ENCODE data around the gene USP31.

Gene USP31

DNA sequence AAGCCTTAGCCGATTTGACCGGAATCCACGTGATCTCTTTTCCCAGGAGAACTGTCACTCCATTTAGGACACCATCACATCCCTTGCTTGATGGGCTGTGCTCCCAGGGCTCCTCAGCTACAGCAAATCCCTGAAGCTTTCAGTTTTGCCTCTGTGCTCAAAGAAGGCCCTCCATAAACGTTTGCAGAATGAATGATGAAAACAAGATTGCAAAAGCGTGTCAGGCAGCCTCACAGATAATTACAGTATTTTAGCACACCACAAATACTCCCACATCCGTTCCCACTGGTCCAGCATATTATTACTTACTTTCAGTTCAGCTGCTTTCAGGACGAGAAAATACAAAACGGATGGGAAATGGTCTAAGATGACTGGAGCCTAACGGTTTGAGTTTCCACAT lies 84.6 kb downstream of the USP31 start:
- no peak for DNase-seq (ENCODE audit: low read depth in 4 of 4, low spot score in 1 of 4)

DNA sequence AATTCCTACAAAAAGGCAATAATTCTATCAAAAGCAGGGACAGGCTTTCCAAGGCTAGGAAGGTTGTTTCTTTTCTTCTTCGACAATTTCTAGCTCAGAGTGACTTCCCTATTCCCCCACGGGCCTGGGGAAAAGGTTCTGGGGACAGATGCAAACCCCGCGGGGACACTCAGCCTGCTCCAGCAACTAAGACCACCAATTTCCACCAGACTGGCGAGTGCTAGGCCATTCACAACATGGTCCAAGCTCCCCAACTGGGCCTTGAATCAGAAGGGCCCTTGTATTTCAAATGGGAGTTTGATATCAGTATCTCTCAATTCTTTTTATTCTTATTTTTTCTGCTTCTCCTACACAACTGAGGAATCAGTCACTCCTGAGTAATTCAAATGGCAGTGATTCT lies 86.7 kb downstream of the USP31 start:
- no peak for DNase-seq (ENCODE audit: low read depth in 4 of 4, low spot score in 1 of 4)

DNA sequence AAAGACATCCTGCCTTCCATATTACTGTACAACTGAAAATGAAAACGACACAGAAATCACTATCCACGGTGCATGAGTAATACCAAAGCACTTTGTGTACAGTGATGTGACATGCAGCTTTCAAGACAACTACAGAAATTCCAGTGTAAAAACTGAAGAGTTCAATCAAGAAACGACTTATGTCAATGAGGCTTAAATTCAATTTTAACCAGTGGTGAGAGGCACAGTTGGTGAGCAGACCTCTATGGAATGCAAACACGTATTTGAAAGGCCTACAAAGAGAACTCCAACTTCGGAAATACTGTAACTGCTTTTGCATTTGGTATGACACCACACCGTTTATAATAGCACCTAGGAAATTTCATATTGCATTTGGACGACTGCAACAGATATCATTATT lies 87.6 kb downstream of the USP31 start:
- DNase-seq (ENCODE audit: low read depth in 4 of 4, low spot score in 1 of 4), result no peak

DNA sequence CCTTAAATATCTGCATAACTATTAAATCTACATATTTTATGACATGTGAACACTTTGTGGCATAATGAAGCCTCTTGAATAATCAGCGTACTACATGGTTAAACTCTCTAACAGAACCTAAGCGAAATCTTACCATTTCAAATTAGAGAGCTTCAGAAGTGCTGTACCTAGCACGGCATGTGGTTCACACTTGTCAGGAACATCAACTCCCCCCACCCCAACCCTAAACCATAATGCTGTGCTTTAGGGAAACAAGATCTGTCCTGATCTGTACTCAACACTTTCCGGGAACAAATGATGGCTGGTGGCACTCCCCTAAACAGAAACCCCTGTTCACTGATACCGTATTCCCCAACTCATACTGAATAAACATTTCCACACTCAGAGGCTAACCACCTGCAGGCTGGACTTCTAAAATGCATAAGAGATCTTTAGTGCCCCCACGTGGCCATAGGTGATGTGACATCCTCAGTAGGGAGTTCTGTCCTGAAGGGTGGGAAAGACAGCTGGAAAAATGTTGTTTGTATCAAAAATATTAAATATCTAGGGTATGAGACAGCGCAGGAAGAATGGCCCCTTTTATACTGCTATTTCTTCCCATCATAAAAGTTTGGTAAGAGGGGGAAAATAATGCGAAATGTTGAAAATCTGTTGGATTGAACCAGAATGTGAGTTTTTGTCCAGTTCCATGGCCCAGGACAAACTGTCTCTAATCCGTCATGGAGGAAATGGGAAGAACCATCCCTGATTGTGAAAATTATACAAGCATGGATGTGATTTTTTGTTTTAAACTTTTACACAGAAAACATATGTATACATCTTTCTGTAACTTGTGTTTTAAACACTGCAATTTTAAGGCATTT lies 88.6 kb downstream of the USP31 start:
- DNase-seq (ENCODE audit: low read depth in 4 of 4, low spot score in 1 of 4), result peak; percentile 15 to 43 (median 32)

DNA sequence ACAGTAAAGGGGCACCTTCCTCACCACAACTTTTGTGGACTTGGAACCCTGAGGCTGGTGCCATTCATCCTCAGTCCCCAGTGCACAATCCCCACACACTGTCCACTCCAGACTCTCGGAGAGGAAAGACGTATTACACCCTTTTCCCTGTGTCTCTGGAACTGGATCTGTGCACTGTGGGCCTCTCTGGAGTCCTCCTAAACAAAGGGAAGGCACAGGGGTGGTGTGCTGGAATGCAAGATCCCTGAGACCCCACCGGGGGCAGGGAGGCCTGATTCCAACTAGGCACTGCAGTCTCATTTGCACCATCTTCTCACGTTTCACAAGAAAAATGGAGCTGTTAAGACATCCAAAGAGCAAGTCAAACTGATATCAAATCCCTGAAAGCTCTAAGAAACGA lies 89.8 kb downstream of the USP31 start:
- no peak for DNase-seq (ENCODE audit: low read depth in 4 of 4, low spot score in 1 of 4)

DNA sequence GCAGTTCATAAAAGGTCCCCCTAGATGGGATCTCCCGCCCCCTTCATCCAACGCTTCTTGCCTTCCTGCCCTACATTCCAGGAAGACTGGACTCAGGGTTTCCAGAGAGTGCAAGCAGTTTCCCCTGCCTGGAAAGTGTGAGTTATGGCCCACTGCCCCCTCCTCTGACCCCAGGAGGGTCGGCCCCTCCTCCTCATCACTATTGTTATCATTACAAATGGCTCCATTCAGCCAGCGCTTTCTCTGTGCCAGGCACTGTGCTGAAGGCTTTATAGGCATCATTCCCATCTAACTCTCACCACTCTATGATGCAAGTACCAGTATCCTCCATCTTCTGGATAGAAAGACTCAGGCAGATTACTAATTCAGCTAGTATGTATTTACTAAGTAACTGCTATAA lies 90.7 kb downstream of the USP31 start:
- DNase-seq (ENCODE audit: low read depth in 4 of 4, low spot score in 1 of 4), result no peak

DNA sequence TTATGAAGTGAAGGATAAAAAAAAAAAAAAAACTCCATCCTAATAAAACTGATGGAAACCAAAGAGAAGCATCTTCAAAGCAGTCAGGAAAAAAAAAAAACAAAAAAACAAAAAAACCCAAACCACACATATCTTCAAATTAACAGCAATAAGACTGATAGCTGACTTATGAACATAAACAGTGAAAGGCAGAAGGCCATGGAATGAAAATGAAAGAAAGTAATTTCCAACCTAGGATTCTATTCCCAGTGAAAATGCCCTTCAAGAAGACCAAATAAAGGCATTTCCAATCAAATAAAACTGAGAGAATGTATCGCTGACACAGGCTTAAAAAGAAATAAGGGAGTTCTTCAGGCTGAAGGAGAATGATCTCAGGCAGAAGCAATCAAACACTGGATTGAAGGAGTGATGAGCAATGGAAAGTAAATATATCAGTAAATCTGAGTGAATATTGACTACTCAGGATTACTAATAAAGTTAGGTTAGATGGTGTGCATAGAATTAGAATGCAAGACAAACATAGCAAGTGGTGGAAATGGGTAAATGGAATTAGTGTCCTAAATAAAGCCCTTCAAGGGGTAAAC lies 92.1 kb downstream of the USP31 start:
- DNase-seq (ENCODE audit: low read depth in 4 of 4, low spot score in 1 of 4), result no peak

DNA sequence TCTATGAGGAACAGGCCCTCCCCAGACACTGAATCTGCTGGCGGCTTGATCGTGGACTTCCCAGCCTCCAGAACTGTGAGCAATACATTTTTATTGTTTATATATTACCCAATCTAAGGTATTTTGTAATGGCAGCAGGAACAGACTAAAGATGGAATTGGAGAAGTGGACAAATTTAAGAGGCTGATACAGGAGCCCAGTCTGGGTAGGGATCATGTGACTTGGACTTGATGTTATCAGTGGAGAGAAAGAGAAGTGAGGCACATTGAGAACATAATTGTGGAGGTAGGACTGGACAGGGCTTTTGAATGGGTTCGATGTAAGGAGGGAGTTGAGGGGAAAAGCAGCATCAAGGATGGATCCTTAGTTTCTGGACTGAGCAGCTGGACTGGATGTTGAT lies 93.8 kb downstream of the USP31 start:
- DNase-seq (ENCODE audit: low read depth in 4 of 4, low spot score in 1 of 4), result no peak

DNA sequence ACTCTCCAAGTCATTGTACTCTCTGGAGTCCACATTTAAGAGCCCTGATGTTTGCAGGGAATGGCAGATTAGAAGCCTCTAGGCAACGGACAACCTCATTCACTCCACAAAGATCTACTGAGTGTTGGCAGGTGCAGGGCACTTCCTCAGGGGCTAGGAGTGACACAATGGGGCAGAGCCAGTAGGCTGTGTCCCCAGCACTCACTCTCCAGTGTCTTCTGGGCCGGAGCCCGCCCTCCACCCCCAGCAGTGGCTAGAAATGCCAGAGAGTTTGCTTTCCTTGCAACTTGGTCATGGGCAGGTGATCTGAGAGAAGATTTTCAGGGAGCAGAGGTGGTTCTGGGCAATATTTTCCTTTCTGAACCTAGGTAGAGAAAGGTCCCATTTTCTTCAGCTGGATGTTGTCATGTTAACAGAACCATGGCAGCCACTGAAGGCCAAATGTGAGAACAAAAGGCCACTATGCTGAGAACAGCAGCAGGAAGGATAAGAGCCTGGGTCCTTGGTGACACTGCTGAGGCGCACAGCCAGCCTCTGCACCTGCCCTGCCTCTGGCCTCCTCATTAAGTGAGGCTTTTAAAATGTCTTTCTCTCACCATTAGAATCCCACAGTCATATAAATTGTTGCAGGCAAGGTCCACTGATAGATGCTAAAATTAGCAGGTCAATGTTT lies 96.2 kb downstream of the USP31 start:
- DNase-seq (ENCODE audit: low read depth in 4 of 4, low spot score in 1 of 4), result no peak

DNA sequence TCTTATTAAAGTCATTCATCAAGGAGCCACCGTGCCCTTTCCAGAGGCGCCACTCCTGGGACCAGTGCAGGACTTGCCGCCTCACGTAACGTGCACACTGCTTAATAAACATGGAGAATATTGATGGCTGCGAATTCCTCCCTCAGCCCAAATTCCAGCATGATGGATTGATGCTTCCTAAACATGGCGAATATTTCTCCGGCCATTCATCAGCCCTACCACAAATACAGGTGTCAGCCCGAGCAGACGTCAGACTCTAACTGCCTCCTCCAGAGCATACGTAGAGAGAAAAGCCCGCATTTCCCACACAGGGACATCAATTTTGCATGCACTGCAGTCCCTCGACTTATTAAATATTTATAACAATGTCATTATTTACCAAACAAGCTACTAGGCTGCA lies 97.0 kb downstream of the USP31 start:
- DNase-seq (ENCODE audit: low read depth in 4 of 4, low spot score in 1 of 4), result no peak

DNA sequence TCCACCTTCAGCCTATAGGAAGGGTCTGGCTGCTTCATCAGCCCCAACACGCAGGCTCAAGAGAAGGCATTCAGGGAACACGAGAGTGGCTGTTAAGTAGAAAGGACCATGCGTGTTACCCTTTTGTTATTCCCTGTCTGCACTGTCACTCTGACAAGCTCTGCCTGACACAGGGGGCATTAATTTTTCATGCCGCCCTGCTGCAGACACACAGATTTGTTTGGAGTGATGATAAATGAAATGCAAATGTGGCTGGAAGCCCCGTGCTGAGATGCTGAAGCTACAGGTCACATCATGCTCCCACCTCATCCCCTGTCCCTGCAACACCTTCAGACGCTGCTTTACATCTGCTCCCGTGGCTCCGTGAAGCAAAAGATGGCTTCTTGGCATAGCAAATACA lies 97.7 kb downstream of the USP31 start:
- DNase-seq (ENCODE audit: low read depth in 4 of 4, low spot score in 1 of 4), result no peak

DNA sequence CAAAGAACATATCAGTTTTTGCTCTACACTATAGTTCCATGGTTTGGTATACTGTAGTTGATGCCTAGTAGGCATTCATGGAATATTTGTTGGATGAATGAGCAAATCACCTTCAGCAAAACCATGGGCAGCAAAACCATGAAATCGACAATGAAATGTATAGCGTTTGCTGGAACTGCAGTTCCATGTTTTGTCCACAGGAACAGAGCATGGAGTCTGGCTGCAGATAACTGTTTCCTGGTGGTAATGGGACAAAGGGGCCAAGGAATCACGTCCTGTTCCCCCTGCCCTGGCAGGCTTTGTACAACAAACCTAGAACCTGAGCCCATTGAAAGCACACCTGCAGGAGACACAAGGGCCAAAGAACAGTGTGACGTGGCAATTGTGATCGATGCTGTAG lies 101.1 kb downstream of the USP31 start:
- DNase-seq (ENCODE audit: low read depth in 4 of 4, low spot score in 1 of 4), result no peak

DNA sequence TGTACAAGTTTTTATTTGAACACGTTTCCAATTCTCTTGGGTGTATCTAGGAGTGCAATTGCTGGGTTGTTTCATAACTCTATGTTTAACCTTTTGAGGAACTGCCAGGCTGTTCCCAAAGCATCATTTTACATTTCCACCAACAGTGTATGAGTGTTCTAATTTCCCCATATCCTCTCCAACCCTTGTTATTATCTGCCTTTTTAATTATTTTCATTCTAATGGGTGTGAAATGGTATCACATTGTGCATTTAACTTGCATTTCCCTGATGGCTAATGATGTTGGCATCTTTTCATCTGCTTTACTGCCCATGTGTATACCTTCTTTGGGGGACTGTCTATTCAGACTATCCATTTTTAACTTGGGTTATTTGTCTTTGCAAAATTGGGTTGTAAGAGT lies 104.2 kb downstream of the USP31 start:
- DNase-seq (ENCODE audit: low read depth in 4 of 4, low spot score in 1 of 4), result no peak

DNA sequence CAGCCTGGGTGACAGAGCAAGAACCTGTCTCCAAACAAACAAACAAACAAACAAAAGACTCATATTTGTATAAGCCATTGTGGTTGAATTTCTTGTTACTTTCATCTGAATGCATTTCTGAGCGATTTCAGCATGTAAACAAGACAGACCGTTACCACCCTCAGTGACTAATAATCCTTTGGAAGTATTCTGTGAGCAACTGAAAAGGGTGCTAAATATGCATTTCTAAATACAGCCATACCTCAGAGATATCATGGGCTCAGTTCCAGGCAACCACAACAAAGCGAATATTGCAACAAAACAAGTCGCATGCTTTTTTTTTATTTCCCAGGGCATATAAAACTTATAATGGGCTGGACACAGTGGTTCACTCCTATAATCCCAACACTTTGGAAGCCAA lies 109.0 kb downstream of the USP31 start:
- no peak for DNase-seq (ENCODE audit: low read depth in 4 of 4, low spot score in 1 of 4)

DNA sequence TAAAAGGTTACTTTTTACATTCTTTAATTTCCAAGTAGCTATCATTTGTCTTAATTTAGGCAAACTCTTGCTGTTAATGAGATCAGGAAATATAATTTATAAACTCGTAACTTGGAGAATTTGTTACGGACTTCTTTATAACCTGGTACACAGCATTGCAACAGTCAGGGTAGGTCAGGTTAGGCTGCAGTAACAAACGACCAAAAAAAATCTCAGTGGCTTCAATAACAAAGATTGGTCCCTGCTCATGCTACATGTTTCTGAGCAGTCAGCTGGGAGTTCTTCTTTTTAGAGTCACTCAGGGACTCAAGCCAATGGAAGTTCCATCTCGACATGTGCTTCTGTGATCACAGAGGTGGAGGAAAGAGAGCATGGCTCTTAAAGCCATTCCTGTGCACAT lies 110.1 kb downstream of the USP31 start:
- no peak for DNase-seq (ENCODE audit: low read depth in 4 of 4, low spot score in 1 of 4)

DNA sequence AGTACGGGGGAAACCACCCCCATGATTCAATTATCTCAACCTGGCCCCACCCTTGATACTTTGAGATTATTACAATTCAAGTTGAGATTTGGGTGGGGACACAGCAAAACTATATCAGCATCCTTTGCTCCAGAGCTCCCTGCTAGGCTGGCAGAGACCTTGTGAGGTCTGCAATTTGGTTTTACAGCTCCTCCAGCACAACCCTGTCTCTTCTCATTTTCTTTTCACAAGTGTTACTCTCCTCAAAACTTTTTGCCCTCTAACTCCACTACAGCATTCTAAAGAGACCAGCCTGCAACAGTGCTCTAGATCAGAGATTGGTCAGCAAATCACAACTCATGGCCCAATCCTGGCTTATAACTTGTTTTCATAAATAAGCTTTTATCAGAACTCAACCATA lies 114.0 kb downstream of the USP31 start:
- no peak for DNase-seq (ENCODE audit: low read depth in 4 of 4, low spot score in 1 of 4)

DNA sequence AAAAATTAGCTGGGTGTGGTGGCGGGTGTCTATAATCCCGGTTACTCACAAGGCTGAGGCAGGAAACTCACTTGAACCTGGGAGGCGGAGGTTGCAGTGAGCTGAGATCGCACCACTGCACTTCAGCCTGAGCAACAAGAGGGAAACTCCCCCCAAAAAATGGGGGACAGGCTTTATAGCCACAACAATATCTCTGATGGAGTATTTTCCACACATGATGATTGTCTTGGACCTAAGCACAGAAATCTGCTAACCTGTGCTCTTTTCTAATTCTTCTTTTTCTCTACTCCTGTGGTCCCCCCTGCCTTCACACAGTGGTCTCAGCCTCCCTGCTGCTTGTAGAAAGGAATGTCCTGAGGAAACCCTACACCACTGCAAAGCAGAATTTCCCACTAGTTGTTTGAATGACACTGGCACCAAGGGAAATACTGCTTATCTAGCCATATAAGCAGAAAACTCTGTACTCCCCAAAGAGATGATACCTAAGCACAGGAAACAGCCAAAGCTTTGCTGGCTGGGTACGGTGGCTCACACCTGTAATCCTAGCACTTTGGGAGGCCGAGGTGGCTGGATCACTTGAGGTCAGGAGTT lies 117.6 kb downstream of the USP31 start:
- no peak for DNase-seq (ENCODE audit: low read depth in 4 of 4, low spot score in 1 of 4)

DNA sequence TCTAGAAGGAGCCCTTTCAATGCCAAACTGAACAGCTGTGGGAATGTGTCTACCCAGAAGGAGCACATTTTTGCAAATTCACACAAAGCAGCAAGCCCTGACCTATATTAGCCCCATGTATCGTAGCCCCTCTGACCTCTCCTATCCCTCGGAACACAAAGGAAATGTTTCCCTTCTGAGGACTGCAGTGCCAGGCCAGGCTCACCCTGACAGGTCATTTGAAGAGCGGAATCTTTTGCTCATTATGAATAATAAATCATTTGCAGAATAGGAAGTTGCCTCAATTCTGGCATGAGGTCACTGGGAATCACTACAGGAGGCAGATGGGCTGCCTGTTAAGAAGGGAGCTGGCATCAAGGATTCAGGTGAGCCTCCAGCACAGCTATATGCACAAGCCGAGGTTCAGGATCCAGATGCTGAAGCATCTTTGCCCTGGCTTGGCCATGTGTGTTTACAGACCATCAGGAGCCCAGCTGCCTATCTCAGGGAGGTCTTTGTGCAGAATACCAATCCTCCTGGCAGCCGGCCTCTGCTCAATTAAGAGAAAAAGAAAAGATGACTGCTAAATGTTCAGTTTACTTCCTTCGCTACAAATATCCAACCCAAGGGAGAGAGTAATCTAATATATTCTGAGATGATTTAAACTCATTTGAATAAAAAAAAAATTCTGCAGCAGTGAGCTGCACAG lies 119.4 kb downstream of the USP31 start:
- DNase-seq (ENCODE audit: low read depth in 4 of 4, low spot score in 1 of 4), result no peak

DNA sequence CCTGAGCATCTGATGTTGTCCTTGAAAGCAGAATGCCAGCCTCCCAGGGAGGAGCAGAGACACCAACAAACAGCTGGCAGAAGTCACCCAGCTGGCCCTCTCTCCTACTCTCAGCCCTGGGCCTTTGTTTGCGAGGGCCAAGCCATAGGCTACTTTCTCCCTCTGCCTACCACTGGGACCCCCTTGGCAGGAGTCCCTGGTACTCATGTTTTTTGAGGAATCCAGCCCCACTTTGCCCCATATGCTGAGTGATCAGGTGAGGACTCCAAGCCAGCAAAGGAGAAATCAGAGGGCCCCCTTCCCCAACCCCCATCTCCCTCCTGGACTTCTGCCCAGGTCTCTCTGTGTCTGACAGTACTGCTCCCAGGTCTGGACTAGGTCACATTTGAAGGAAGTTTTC lies 121.9 kb downstream of the USP31 start:
- no peak for DNase-seq (ENCODE audit: low read depth in 4 of 4, low spot score in 1 of 4)

DNA sequence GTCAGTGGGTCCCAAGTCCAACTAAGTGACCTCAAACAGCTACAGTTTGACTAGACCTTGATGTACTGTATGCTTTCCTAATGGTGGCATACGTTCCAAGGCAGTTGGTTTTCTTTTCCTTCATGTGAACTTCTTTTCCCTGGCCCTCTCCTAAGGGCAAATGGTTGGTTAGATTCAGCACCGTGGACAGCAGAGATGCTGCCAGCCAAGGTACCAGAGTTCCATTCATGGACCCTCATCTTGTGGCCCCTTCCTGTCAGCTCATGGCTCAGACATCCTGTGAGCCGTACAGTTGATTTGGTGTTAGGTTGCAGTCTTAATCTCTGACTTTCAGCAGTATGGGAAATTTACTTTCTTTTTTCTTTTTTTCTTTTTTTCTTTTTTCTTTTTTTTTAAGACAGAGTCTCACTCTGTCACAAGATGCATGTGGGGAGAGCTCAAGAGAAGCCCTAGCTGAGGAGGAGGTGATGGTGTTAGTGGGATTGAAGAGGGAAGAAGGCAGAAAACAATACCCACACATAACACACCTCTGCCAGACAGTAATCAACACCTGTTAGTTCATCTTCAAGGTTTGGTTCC lies 122.4 kb downstream of the USP31 start:
- DNase-seq (ENCODE audit: low read depth in 4 of 4, low spot score in 1 of 4), result no peak

DNA sequence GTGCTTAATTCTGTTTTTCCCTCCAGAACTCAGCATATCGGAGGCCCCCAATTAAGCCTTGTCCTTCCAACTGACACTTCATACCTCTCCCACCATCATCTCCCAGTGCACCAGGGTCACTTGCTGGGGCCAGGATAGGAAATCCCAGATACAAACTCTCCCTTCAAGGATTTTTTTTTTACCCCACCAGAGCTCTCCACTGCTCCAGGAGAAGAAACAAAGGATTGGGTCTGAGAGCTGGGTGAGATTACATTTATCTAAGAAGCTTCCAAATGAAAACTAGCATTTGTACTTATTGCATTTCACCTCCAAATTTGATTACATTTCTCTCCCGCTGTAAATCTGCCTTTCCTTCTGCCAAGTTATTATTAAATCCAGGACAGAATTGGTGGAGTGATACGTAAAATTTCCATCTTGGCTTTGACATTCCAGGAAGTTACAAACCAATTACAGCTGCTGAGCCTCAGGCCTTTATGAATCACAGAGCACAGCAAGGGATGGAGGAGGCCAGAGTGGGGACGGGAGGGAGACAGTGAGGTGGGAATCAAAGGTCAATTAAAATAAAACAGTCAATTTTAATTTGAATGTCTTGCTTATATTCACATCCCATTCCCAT lies 123.5 kb downstream of the USP31 start:
- DNase-seq (ENCODE audit: low read depth in 4 of 4, low spot score in 1 of 4), result no peak
